Calu3 (cell line): Measurements from ENCODE around the gene MPZL3. TPM values are rescaled to one million over a fixed set of nuclear protein-coding genes. Genes with fewer than 3 reads are reported as not detected.

Experiments used
- BruUV-seq: library from RNA; stranded (reverse); fragments of 400-500 nt; replicated peaks from 2 replicates; lab custom pipeline; 2021; lab: Mats Ljungman, UMichigan
- CTCF ChIA-PET: fragments of 300-600 bp; sonication (Branson Sonifier 250); formaldehyde crosslinking; loops from one replicate; lab custom pipeline; 2022; ENCODE audit warnings: antibody characterized with exemption; lab: Charles Lee
- DNase-seq: peaks from one replicate; pipeline ENCODE4 v3.0.0; 2022
- H3K27ac Mint-ChIP-seq: one replicate; pipeline ENCODE4 v1.8.0; 2022; ENCODE audit warnings: mixed read lengths; ENCODE audit not compliant: unreplicated experiment
- H3K27me3 Mint-ChIP-seq: one replicate; pipeline ENCODE4 v1.8.0; 2022; ENCODE audit warnings: mixed read lengths; ENCODE audit not compliant: unreplicated experiment
- H3K36me3 Mint-ChIP-seq: one replicate; pipeline ENCODE4 v1.8.0; 2022; ENCODE audit warnings: mild to moderate bottlenecking, moderate library complexity, mixed read lengths; ENCODE audit not compliant: insufficient read depth, unreplicated experiment
- H3K4me1 Mint-ChIP-seq: one replicate; pipeline ENCODE4 v1.8.0; 2022; ENCODE audit warnings: mild to moderate bottlenecking, low read depth, mixed read lengths; ENCODE audit not compliant: unreplicated experiment
- H3K4me3 Mint-ChIP-seq: one replicate; pipeline ENCODE4 v1.8.0; 2022; ENCODE audit warnings: mild to moderate bottlenecking, low read depth, moderate library complexity, mixed read lengths; ENCODE audit not compliant: unreplicated experiment
- H3K9me3 Mint-ChIP-seq: one replicate; pipeline ENCODE4 v1.8.0; 2022; ENCODE audit warnings: low read depth, mixed read lengths; ENCODE audit not compliant: unreplicated experiment
- CTCF ChIP-seq: fragments of 200-600 bp; IDR thresholded peaks from one replicate; pipeline ENCODE4 v1.8.0; 2022; ENCODE audit warnings: antibody characterized with exemption; ENCODE audit not compliant: unreplicated experiment
- intact Hi-C: fragments of 100-400 bp; cut with micrococcal nuclease; formaldehyde crosslinking; loops from one replicate; pipeline ENCODE4 v1.10.0; 2022; ENCODE audit not compliant: unreplicated experiment
- total RNA-seq: library from RNA; stranded (reverse); gene quantifications from 2 replicates; pipeline ENCODE4 v1.2.3, GENCODE V29; 2022

The MPZL3 gene
- total RNA-seq, 1 experiment from 2014 or later, result 5.9 TPM

GRCh38 chr11:118207079-118207478 is 45.1 kb downstream of the MPZL3 start:
- no TSS peak for BruUV-seq
- Mint-ChIP-seq H3K4me3 (no peak overlapping the region), H3K9me3 (no peaks in the 10 kb centered on the region), H3K36me3 (no peaks in the 10 kb centered on the region), H3K27ac (no peak overlapping the region), H3K27me3 (no peaks in the 10 kb centered on the region), H3K4me1 (peaks cover 5% of the 10 kb centered on the region)
- intact Hi-C loops, result no loop called here
- DNase-seq, result no peak
- no peak for TF ChIP-seq CTCF
- CTCF ChIA-PET, result no interaction called here

GRCh38 chr11:118206391-118207031 is 45.7 kb downstream of the MPZL3 start:
- CTCF ChIA-PET, result no interaction called here
- Mint-ChIP-seq H3K27ac (no peak overlapping the region), H3K36me3 (no peaks in the 10 kb centered on the region), H3K4me3 (no peak overlapping the region), H3K27me3 (no peaks in the 10 kb centered on the region), H3K4me1 (no peaks in the 10 kb centered on the region), H3K9me3 (no peaks in the 10 kb centered on the region)
- no peak for TF ChIP-seq CTCF
- no TSS peak for BruUV-seq
- no peak for DNase-seq
- intact Hi-C loops, result no loop called here

- intact Hi-C loops, result no loop called here
- Mint-ChIP-seq H3K27ac (no peak overlapping the region), H3K4me1 (no peaks in the 10 kb centered on the region), H3K27me3 (no peaks in the 10 kb centered on the region), H3K9me3 (no peaks in the 10 kb centered on the region), H3K36me3 (no peaks in the 10 kb centered on the region), H3K4me3 (no peak overlapping the region)
- CTCF ChIA-PET, result no interaction called here
- no peak for TF ChIP-seq CTCF
- BruUV-seq, result no TSS peak
- DNase-seq, result no peak
Measured at GRCh38 chr11:118205606-118206378, 46.4 kb downstream of the MPZL3 start.

GRCh38 chr11:118202599-118203422 is 49.4 kb downstream of the MPZL3 start:
- peak; percentile 14 for DNase-seq
- BruUV-seq, result no TSS peak
- H3K36me3 Mint-ChIP-seq, result no peaks in the 10 kb centered on the region
- no peak overlapping the region for H3K4me3 Mint-ChIP-seq
- H3K27me3 Mint-ChIP-seq, result no peaks in the 10 kb centered on the region
- H3K9me3 Mint-ChIP-seq, result no peaks in the 10 kb centered on the region
- no peak for TF ChIP-seq CTCF
- CTCF ChIA-PET, result interaction anchor here (0.9 to 1.6 kb wide), 4 partner anchors 12 to 151 kb away, joined by 3 to 5 read pairs (median 3); no protein-coding TSS in a partner anchor
- intact Hi-C loops, result no loop called here
- no peaks in the 10 kb centered on the region for H3K4me1 Mint-ChIP-seq
- H3K27ac Mint-ChIP-seq, result no peak overlapping the region
